LoVo (cell line): ENCODE results near the gene DNAH12.
A peak's percentile ranks its signal among the peaks of the same experiment; 100 is the strongest.

Source experiments
- DNase-seq: peaks from one replicate; pipeline ENCODE4 v3.0.0-alpha.2; 2016; ENCODE audit warnings: low spot score

Gene DNAH12

GRCh38 chr3:57314204-57314603 lies 229.9 kb downstream of the DNAH12 start:
- DNase-seq, result no peak

- DNase-seq, result no peak
Measured at GRCh38 chr3:57309769-57310360, 234.3 kb downstream of the DNAH12 start.

GRCh38 chr3:57303520-57303919 lies 240.6 kb downstream of the DNAH12 start:
- peak; percentile 39 for DNase-seq

- peak; percentile 61 for DNase-seq
Measured at GRCh38 chr3:57298041-57298440, 246.1 kb downstream of the DNAH12 start.

GRCh38 chr3:57292897-57293526 lies 251.1 kb downstream of the DNAH12 start:
- DNase-seq, result no peak

- no peak for DNase-seq
Measured at GRCh38 chr3:57292159-57292896, 251.8 kb downstream of the DNAH12 start, which contains the start of gene ASB14. Gene ASB14 (minus strand): TSS chr3:57292685. CDS start chr3:57292033, 652 bp downstream.

GRCh38 chr3:57288403-57288802 lies 255.7 kb downstream of the DNAH12 start:
- DNase-seq, result no peak

- DNase-seq, result no peak
Measured at GRCh38 chr3:57287205-57287604, 256.9 kb downstream of the DNAH12 start.

GRCh38 chr3:57283334-57283733 lies 260.8 kb downstream of the DNAH12 start:
- DNase-seq, result no peak

- DNase-seq, result no peak
Measured at GRCh38 chr3:57281715-57282114, 262.4 kb downstream of the DNAH12 start.

- DNase-seq, result no peak
Measured at GRCh38 chr3:57279685-57280084, 264.5 kb downstream of the DNAH12 start.

- no peak for DNase-seq
Measured at GRCh38 chr3:57278237-57278636, 265.9 kb downstream of the DNAH12 start.

- DNase-seq, result no peak
Measured at GRCh38 chr3:57275393-57275792, 268.8 kb downstream of the DNAH12 start.

GRCh38 chr3:57274845-57275244 lies 269.3 kb downstream of the DNAH12 start:
- no peak for DNase-seq

- DNase-seq, result no peak
Measured at GRCh38 chr3:57268416-57268815, 275.7 kb downstream of the DNAH12 start.

- DNase-seq, result no peak
Measured at GRCh38 chr3:57261929-57262328, 282.2 kb downstream of the DNAH12 start.

- DNase-seq, result no peak
Measured at GRCh38 chr3:57261119-57261518, 283.0 kb downstream of the DNAH12 start.

- DNase-seq, result no peak
Measured at GRCh38 chr3:57257678-57258077, 286.5 kb downstream of the DNAH12 start.

GRCh38 chr3:57256844-57257243 lies 287.3 kb downstream of the DNAH12 start:
- DNase-seq, result no peak

- no peak for DNase-seq
Measured at GRCh38 chr3:57252404-57252803, 291.7 kb downstream of the DNAH12 start.

- DNase-seq, result no peak
Measured at GRCh38 chr3:57244946-57245345, 299.2 kb downstream of the DNAH12 start.
